RWPE1 (cell line): ENCODE results near the gene NPFFR1.

Source experiments
- CTCF ChIA-PET: fragments of 350-600 bp; sonication (Branson Sonifier 250); formaldehyde crosslinking; extraction: SDS; loops from one replicate; lab custom pipeline; 2021; lab: Yijun Ruan, JAX
- POLR2A ChIA-PET: fragments of 400-600 bp; formaldehyde crosslinking; extraction: SDS; loops from one replicate; lab custom pipeline; 2020; ENCODE audit warnings: antibody characterized with exemption; ENCODE audit not compliant: low non-redundant PET; lab: Yijun Ruan, JAX
- DNase-seq: peaks from one replicate; pipeline ENCODE4 v3.0.0; 2012; ENCODE audit warnings: low spot score
- H3K27ac ChIP-seq: fragments of 450-650 bp; 2 replicates; pipeline ENCODE4 v1.5.1; 2017
- TF ChIP-seq, protein P1 (sequence below): fragments of 450-650 bp; conservative IDR thresholded peaks from 2 replicates; pipeline ENCODE4 v1.5.1; 2017; ENCODE audit warnings: low read depth, mild to moderate bottlenecking

NPFFR1 gene

GRCh38 chr10:70328967-70329366, 45.2 kb upstream of the NPFFR1 start:
- DNase-seq, result no peak
- ChIA-PET CTCF (interaction anchor here (0.6 kb wide), 1 partner anchor 746 kb away, joined by 4 read pairs; no protein-coding TSS in a partner anchor), POLR2A (no interaction called here)
- TF ChIP-seq, protein P1, sequence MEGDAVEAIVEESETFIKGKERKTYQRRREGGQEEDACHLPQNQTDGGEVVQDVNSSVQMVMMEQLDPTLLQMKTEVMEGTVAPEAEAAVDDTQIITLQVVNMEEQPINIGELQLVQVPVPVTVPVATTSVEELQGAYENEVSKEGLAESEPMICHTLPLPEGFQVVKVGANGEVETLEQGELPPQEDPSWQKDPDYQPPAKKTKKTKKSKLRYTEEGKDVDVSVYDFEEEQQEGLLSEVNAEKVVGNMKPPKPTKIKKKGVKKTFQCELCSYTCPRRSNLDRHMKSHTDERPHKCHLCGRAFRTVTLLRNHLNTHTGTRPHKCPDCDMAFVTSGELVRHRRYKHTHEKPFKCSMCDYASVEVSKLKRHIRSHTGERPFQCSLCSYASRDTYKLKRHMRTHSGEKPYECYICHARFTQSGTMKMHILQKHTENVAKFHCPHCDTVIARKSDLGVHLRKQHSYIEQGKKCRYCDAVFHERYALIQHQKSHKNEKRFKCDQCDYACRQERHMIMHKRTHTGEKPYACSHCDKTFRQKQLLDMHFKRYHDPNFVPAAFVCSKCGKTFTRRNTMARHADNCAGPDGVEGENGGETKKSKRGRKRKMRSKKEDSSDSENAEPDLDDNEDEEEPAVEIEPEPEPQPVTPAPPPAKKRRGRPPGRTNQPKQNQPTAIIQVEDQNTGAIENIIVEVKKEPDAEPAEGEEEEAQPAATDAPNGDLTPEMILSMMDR, result no peak
- no peak overlapping the region for H3K27ac ChIP-seq

- DNase-seq, result no peak
- H3K27ac ChIP-seq, result no peak overlapping the region
- TF ChIP-seq, protein P1, result no peak
- POLR2A ChIA-PET, result no interaction called here
- CTCF ChIA-PET, result no interaction called here
Observed at GRCh38 chr10:70328018-70328417, 44.2 kb upstream of the NPFFR1 start.

- peak overlapping the region; percentile 23 for H3K27ac ChIP-seq
- ChIA-PET POLR2A (interaction anchor here (0.6 kb wide), 1 partner anchor 47 kb away, joined by 3 read pairs; no protein-coding TSS in a partner anchor), CTCF (no interaction called here)
- no peak for DNase-seq
- TF ChIP-seq, protein P1, result no peak
Observed at GRCh38 chr10:70324951-70325781, 41.4 kb upstream of the NPFFR1 start.

DNA sequence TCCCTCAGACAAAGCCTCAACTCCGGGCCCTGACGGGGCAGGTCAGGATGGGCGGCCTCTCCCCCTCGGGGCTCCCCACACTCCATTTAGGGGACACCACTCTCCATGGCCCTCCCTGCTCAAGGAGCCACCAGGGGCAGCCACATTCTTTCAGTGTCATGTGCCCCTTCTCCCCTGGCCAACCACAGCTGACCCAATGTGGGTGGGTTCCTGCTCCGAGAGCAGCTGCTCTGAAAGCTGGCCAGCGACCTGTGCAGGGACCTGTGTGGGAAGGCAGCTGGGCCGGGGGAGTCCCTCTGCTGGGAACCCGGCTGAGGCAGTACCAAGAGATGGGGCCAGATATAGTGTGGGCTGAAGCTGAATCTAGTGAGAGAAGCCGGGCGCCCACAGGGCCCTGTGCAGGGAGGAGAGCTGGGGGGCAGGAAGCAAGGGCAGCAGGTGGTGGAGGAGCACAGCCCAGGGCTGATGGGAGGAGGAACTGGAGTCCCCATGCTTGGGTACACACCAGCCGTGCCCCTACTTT, 40.6 kb upstream of the NPFFR1 start:
- no peak overlapping the region for H3K27ac ChIP-seq
- DNase-seq, result no peak
- POLR2A ChIA-PET, result no interaction called here
- TF ChIP-seq, protein P1, result no peak
- CTCF ChIA-PET, result interaction anchor here (1.0 kb wide), 1 partner anchor 52 kb away, joined by 4 read pairs; no protein-coding TSS in a partner anchor

DNA sequence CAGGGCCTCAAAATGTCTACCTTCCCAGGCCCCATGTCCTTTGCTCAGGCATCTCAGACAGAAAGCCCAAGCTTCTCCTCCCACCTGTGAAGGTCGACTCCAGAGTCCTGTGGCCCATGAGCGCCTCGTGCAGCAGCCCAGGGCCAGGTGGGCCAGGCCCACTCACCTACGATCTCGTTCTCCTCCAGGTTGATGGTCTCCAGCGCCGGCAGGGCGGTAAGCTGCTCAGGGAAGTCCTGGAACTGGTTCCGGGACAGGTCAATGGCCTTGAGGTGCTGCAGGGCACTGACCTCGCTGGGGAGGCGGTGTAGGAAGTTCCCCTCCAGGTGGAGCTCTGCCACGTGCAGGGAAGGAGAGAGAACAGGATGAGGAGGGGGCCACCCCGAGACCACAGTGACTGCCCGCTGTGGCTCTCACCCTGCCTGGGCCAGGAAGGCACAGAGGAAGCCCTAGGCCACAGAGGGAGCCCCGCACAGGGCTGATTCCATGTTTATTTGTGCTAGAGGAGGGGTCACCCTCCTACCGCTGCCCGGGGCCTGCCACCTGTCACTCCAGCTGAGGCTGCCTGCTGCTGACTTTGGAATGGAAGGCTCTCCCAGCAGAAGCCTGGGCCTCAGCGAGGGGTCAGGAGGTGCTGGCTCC, 40.0 kb upstream of the NPFFR1 start:
- TF ChIP-seq, protein P1, result no peak
- DNase-seq, result no peak
- CTCF ChIA-PET, result interaction anchor here (0.6 to 1.0 kb wide), 3 partner anchors 25 to 297 kb away, joined by 3 to 5 read pairs (median 4); no protein-coding TSS in a partner anchor
- H3K27ac ChIP-seq, result no peak overlapping the region
- POLR2A ChIA-PET, result no interaction called here

GRCh38 chr10:70323138-70323696, 39.4 kb upstream of the NPFFR1 start:
- DNase-seq, result no peak
- ChIA-PET CTCF (interaction anchor here (0.6 to 1.0 kb wide), 3 partner anchors 26 to 297 kb away, joined by 3 to 5 read pairs (median 4); no protein-coding TSS in a partner anchor), POLR2A (no interaction called here)
- TF ChIP-seq, protein P1, result no peak
- H3K27ac ChIP-seq, result no peak overlapping the region
